ENCODE measurements around the gene CGAS.
"Not testable (repeated sequence)": the region's sequence is repeated elsewhere in the genome, so short reads cannot be mapped to it uniquely, and the experiment has no call there.

CGAS gene

GRCh38 chr6:73394577-73395354 is 57.3 kb downstream of the CGAS start, which contains the start of gene DDX43:
DDX43 (plus strand) TSS chr6:73394828; CDS start chr6:73394906, 78 bp downstream.
- DNase-seq = peak; percentile 37

DNA sequence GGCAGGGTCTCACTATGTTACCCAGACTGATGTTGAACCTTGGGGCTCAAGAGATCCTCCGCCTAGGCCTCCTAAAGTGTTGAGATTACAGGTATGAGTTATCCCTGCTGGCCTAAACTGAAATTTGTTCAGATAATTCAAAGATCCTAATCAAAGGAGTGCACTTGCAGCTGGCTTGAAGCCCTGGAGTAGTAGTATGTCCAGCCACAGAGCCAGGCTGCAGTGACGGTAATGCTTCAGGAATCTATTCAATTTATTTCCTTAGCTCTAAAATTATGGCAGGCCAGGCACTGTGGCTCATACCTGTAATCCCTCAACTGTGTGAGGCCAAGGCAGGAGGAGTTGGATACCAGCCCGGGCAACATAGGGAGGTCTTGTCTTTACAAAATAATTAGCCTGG is 58.8 kb downstream of the CGAS start:
- no peak for DNase-seq

GRCh38 chr6:73392188-73392587 is 59.9 kb downstream of the CGAS start:
- not testable (repeated sequence) for DNase-seq

DNA sequence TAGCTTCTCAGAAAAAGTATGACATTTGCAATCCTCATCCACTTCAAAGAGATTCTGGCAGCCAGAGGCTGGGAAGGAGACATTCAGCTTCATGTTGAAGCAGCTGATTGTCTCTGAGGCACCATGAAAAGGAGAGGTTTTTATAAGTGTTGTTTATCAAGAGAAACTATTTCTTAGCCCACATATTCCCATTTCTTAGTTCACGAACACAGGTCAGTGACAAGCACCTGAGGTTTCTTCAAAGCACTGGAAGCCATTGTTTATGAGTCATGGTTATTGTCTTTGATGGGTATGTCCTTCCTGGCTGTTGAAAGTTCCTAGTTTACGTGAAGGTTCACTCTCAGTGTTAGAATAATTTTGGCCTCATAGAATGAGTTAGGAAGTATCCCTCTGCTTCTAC is 60.4 kb downstream of the CGAS start:
- DNase-seq = no peak

DNA sequence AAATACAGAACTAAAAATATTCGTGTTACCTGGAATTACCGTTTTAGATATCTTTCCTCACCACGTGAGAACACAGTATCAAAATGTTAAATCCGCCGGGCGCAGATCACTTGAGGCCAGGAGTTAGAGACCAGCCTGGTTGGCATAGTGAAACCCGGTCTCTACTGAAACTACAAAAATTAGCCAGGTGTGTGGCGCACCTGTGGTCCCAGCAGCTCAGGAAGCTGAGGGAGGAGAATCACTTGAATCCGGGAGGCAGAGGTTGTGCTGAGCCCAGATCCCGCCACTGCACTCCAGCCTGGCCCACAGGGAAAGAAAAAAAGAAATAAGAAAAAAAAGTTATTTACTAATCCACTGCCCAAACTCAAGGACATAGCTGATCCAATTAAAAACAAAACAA is 62.2 kb downstream of the CGAS start:
- no peak for DNase-seq

- DNase-seq = peak; percentile 28
Measured at GRCh38 chr6:73388800-73389512, 63.1 kb downstream of the CGAS start.

DNA sequence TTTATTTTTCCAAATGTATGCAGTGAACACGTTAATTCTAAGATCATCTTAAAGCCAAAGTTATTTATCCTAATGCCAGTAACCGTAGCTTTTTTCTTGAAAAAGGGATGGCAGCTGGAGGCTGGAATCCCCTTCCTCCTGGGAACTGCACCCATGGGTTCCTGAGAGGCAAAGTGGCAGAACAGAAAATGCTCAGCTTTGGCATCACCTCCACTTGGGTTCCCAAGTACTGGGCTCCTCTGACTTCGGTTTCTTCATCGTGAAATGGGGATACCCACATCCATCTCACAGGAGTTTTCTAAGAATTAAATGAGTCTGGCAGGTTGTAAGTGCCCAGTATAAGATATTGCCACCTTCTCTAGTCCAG is 63.7 kb downstream of the CGAS start:
- no peak for DNase-seq

DNA sequence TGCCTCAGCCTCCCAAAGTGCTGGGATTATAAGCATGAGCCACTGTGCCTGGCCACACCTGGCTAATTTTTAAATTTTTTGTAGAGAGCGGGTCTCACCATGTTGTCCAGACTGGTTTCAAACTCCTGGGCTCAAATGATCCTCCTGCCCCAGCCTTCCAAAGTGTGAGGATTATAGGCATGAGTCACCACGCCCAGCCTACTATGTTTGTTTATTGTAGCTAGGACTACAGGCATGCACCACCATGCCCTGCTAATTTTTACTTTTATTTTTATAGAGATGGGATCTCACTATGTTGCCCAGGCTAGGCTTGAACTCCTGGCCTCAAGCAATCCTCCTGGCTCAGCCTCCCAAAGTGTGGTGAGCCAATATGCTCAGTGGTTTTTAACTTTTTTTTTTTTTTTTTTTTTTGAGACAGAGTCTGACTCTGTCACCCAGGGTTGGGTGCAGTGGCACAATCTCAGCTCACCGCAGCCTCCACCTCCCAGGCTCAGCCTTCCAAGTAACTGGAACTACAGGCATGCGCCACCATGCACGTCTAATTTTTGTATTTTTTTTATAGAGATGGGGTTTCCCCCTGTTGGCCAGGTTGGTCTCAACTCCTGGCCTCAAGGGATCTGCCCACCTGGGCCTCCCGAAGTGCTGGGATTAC is 69.5 kb downstream of the CGAS start:
- DNase-seq = no peak

DNA sequence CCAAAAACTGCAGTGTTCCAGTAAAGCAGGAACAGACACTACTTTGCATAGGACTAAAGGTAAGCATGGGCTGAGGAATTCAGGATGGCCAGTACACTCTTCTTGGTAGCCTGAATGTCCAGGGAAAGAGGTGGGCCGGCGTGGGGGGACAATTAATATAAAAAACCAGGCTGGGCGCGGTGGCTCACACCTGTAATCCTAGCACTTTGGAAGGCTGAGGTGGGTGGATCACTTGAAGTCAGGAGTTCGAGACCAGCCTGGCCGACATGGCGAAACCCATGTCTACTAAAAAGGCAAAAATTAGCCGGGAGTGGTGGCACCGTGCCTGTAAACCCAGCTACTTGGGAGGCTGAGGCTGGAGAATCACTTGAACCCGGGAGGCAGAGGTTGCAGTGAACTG is 70.6 kb downstream of the CGAS start:
- not testable (repeated sequence) for DNase-seq

DNA sequence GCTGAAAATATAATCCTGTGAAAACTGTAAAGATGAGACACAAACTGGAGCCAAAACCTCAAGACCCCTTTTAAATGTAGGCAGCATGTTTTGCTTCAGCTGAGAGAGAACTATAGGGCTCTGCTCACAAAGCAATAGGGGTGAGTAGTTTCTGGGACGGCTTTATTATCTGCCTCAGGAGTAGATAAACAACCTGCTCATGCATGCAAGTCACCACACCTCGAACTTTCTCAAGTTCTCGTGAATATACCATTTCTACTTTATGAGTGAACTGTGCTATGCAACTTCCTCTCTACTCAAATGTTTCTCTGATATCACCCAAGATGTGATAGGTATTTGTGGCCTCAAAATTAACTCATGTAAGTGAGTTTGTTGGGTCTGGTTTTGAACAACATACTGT is 74.9 kb downstream of the CGAS start:
- no peak for DNase-seq

DNA sequence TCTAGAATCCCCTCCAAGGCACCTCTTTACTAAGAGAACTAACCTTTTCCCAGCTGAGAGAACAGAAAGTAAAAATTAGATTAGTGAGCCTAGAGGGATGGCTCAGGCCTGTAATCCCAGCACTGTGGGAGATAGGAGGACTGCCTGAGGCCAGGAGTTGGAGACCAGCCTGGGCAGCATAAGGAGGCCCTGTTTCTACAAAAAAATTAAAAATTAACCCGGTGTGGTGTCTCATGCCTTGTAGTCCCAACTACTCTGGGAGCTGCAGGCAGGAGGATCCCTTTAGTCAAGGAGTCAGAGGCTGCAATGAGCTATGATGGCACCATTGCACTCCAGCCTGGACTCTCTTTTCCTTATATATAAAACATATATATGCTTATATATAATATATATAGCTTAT is 76.9 kb downstream of the CGAS start:
- no peak for DNase-seq
